ENCODE measurements around the gene KCNJ15. TPM values are rescaled to one million over a fixed set of nuclear protein-coding genes. Genes with fewer than 3 reads are reported as not detected.

KCNJ15 gene
- total RNA-seq, 1 donor from 2014 or later: not detected

Other genes starting within 250 kb of the KCNJ15 start
- gene ERG, start 241.5 kb downstream of the KCNJ15 start, total RNA-seq: 1.2 TPM